ENCODE measurements around the gene RBSN.

DNA sequence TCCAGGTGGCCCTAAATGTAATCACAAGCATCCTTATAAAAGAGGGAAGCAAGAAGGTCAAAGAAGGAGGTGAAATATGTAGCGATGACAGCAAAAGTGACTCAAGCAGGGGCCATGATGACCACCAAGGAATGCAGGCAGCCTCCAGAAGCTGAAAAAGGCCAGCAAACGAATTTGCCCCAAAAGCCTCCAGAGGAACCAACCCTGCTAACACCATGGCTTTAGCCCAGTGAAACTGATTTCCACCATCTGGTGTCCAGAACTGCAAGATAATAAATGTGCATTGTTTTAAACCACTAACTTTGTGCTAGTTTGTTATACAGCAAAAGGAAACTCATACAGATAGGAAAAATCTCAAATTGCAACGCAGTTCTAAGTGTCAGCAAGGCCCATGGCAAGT, 23.0 kb upstream of the RBSN start:
- no peak for TF ChIP-seq POLR2A (IDR thresholded peaks at IDR 0.05)
- TF ChIP-seq, protein P1, sequence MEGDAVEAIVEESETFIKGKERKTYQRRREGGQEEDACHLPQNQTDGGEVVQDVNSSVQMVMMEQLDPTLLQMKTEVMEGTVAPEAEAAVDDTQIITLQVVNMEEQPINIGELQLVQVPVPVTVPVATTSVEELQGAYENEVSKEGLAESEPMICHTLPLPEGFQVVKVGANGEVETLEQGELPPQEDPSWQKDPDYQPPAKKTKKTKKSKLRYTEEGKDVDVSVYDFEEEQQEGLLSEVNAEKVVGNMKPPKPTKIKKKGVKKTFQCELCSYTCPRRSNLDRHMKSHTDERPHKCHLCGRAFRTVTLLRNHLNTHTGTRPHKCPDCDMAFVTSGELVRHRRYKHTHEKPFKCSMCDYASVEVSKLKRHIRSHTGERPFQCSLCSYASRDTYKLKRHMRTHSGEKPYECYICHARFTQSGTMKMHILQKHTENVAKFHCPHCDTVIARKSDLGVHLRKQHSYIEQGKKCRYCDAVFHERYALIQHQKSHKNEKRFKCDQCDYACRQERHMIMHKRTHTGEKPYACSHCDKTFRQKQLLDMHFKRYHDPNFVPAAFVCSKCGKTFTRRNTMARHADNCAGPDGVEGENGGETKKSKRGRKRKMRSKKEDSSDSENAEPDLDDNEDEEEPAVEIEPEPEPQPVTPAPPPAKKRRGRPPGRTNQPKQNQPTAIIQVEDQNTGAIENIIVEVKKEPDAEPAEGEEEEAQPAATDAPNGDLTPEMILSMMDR (IDR thresholded peaks at IDR 0.05), result no peak
